Measurements from ENCODE around the gene PDCD2L.
"Not testable (repeated sequence)": the region's sequence is repeated elsewhere in the genome, so short reads cannot be mapped to it uniquely, and the experiment has no call there.

PDCD2L gene

GRCh38 chr19:34404109-34404909 is at the start of gene PDCD2L:
Gene PDCD2L (plus strand): TSS chr19:34404399. CDS start chr19:34404431, 32 bp downstream.
- DNase-seq (ENCODE audit: low read depth in 3 of 3), result peak; percentile 86 to 92 (median 90)

DNA sequence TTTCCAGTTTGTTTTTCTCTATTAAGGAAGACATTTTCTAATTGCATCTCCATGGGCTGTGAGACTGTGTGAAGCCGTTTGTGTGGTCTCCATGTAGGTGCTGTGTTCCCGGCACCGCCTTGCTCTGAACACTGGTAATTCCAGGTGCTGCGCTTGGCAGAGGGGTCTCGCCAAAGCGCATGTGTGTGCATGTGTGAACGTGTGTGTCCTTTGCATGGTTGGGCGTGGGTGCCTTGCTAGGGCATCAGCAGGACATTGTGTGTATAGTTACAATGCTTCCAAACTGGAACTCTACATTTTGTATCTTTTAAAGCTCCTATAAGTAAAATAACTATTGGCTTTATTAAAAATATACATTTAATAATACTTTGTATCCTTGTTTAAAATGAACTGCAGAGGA is 49.0 kb upstream of the PDCD2L start:
- DNase-seq (ENCODE audit: low read depth in 3 of 3), result no peak

- no peak for DNase-seq (ENCODE audit: low read depth in 3 of 3)
Observed at GRCh38 chr19:34356875-34357274, 47.3 kb upstream of the PDCD2L start.

GRCh38 chr19:34357431-34357830 is 46.8 kb upstream of the PDCD2L start:
- no peak for DNase-seq (ENCODE audit: low read depth in 3 of 3)

DNA sequence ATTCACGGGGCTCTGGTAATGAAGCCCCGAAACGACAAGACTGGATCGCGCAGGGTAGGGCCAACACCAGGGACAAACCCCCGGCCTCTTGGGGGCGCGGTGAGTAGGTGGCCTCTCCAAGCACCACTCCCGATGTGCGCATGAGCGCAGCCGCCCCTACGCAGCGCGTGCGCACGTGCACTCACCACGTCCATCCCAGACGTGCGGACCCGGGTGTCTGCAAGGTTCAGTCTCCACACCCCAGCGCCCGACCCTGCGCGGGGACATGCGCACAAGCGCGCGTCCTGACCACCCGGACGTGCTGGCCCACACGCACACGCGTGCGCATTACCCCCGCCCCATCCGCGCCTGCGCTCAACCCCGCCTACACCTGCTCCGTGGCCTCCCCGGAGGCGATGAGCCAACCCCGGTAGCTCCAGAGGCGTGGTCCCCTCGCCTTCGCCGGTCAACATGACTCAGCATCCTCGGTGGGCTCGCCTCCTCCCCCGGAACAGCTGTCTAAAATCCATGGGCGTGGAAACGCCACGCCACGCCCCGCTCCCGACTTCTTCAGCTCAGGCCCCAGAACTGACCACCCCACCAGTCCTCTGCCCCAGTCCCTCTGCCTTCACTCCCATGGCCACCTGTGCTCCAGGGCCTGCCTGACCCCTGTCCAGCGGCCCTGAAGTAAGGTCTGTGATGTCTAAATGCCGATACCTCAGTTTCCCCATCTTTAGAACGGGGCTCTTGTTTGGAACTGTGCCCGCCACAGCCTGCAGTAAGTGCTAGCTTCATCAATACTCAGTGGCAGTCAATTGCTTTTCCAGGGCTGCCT is 44.9 kb upstream of the PDCD2L start:
- peak; percentile 95 to 98 (median 95) for DNase-seq (ENCODE audit: low read depth in 3 of 3)

DNA sequence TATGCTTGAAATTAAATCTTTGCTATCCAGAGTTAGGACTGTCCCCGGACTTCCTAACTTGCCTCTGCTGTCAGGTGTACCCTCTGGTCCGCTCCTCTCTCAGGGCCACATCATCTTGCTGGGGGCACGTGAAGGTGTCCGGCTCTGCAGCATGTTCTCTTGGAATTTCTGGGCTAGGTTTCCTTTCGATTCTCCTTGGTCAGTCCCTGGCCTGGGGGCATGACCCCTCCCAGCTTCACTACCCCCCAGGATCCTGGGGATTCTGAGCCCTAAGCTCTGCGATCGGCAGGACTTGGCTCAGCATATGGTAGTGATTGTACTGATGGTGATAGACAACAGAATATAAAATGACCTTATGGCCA is 44.3 kb upstream of the PDCD2L start:
- DNase-seq (ENCODE audit: low read depth in 3 of 3), result no peak

GRCh38 chr19:34360354-34360909 is 43.8 kb upstream of the PDCD2L start:
- no peak for DNase-seq (ENCODE audit: low read depth in 3 of 3)

- DNase-seq (ENCODE audit: low read depth in 3 of 3), result no peak
Observed at GRCh38 chr19:34362679-34363069, 41.5 kb upstream of the PDCD2L start.

GRCh38 chr19:34363094-34363493 is 41.1 kb upstream of the PDCD2L start:
- DNase-seq (ENCODE audit: low read depth in 3 of 3), result no peak

DNA sequence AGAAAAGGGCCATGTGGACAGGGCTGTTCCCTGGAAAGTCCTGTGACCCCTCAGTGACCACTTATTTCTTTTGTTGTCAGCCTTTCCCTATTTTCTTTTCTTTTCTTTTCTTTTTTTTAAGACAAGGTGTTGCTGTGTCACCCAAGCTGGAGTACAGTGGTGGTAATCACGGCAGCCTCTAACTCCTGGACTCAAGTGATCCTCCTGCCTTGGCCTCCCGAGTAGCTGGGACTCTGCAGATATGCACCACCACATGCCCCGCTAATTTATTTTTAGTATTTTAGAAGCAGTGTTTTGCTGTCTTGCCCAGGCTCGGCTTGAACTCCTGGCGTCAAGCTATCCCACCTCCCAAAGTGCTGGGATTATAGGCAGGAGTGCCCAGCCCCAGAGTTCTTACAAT is 40.3 kb upstream of the PDCD2L start:
- no peak for DNase-seq (ENCODE audit: low read depth in 3 of 3)

- DNase-seq (ENCODE audit: low read depth in 3 of 3), result no peak
Observed at GRCh38 chr19:34364462-34364829, 39.8 kb upstream of the PDCD2L start.

DNA sequence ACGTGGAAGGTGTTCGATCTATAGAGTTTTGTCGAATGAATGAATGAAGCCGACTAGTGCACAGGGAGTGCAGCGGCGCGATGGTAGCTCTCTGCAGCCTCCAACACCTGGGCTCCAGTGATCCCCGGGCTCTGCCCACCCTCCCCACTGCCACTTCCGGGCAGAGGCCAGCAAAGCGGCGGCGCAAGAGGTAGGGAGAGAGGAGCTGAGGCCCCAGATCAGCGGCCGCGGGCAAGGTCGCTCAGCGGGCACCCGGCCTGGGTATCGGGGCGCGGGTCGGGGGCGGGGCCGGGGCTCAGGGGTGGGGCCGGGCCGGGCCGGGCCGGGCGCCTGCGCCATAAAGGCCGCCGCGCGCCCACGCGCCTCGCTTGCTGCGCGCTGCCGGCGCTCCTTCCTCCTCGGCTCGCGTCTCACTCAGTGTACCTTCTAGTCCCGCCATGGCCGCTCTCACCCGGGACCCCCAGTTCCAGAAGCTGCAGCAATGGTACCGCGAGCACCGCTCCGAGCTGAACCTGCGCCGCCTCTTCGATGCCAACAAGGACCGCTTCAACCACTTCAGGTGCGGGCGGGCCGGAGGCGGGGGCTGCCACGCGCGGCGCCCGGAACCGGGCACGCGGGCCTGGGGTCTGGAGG is 39.3 kb upstream of the PDCD2L start, which contains the start of gene GPI:
Gene GPI, plus strand, starts transcription at position 367 of the 633 bp plus-strand sequence. Its CDS starts 71 bp downstream, at position 438.
- DNase-seq (ENCODE audit: low read depth in 3 of 3), result peak; percentile 40 to 79 (median 51)

GRCh38 chr19:34365463-34366401 is 38.5 kb upstream of the PDCD2L start:
- no peak for DNase-seq (ENCODE audit: low read depth in 3 of 3)

GRCh38 chr19:34366738-34367623 is 37.2 kb upstream of the PDCD2L start:
- no peak for DNase-seq (ENCODE audit: low read depth in 3 of 3)

GRCh38 chr19:34367624-34367957 is 36.6 kb upstream of the PDCD2L start:
- no peak for DNase-seq (ENCODE audit: low read depth in 3 of 3)

- no peak for DNase-seq (ENCODE audit: low read depth in 3 of 3)
Observed at GRCh38 chr19:34368338-34368737, 35.9 kb upstream of the PDCD2L start.

DNA sequence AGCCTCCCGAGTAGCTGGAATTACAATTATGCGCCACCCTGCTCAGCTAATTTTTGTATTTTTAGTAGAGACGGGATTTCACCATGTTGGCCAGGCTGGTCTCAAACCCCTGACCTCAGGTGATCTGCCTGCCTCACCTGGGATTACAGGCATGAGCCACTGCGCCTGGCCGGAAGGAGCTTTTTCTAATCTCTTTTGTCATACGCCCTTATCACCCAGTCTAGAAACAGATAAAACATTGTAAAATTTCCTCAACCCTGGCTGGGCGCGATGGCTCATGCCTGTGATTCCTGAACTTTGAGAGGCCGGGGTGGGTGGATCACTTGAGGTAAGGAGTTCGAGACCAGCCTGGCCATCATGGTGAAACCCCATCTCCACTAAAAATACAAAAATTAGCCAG is 35.0 kb upstream of the PDCD2L start:
- not testable (repeated sequence) for DNase-seq (ENCODE audit: low read depth in 3 of 3)

DNA sequence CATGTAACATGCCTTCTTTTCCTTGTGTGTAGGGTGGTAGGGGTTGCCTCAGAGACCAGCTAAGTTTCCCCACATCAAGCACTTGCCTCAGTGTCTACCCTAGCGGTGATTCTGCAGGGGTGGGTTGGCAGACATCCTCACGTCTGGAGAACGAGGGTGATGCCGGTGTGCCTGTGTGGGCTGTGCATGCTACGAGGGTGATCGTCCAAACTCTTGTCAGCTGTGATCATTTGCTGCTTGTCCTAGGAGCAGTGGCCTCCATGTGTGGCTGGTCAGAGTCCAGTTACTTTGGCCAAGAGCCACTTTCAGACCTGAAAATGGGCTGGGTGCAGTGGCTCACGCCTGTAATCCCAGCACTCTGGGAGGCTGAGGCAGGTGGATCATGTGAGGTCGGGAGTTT is 34.1 kb upstream of the PDCD2L start:
- no peak for DNase-seq (ENCODE audit: low read depth in 3 of 3)

- no peak for DNase-seq (ENCODE audit: low read depth in 3 of 3)
Observed at GRCh38 chr19:34370983-34371382, 33.2 kb upstream of the PDCD2L start.

GRCh38 chr19:34373601-34374288 is 30.5 kb upstream of the PDCD2L start:
- DNase-seq (ENCODE audit: low read depth in 3 of 3), result no peak
